Liver (tissue), 9 donors: ENCODE measurements around the gene RNF182. TPM values are rescaled to one million over a fixed set of nuclear protein-coding genes. Genes with fewer than 3 reads are reported as not detected.

Experiments
- DNase-seq: peaks from one replicate; pipeline ENCODE4 v3.0.0-alpha.2; 2017; ENCODE audit warnings: low spot score
- H3K27ac ChIP-seq, 2 donors: one replicate each; pipeline ENCODE4 v1.7.0; 2013; ENCODE audit warnings: inconsistent platforms in 2 of 2, low read length in 2 of 2, control low read depth in 1 of 2, low read depth in 1 of 2, mild to moderate bottlenecking in 1 of 2
- H3K27me3 ChIP-seq, 4 donors: one replicate each; pipeline versions ENCODE4 v1.6.1 to v1.7.0; 2013; ENCODE audit warnings: low read length in 3 of 4, inconsistent platforms in 1 of 4, mild to moderate bottlenecking in 1 of 4, moderate library complexity in 1 of 4; ENCODE audit not compliant: control insufficient read depth in 4 of 4, insufficient read depth in 4 of 4
- H3K36me3 ChIP-seq, 4 donors: one replicate each; pipeline versions ENCODE4 v1.6.1 to v1.7.0; 2013; ENCODE audit warnings: low read length in 3 of 4, mild to moderate bottlenecking in 3 of 4, low read depth in 1 of 4, moderate library complexity in 1 of 4; ENCODE audit not compliant: control insufficient read depth in 4 of 4, insufficient read depth in 3 of 4
- H3K4me1 ChIP-seq, 4 donors: one replicate each; pipeline versions ENCODE4 v1.6.1 to v1.7.0; 2013; ENCODE audit warnings: low read length in 3 of 4, mild to moderate bottlenecking in 3 of 4, moderate library complexity in 1 of 4; ENCODE audit not compliant: control insufficient read depth in 4 of 4, insufficient read depth in 4 of 4
- H3K4me3 ChIP-seq, 3 donors: one replicate each; pipeline versions ENCODE4 v1.6.1 to v1.7.0; 2013; ENCODE audit warnings: low read length in 3 of 3, control low read depth in 1 of 3, low read depth in 1 of 3, mild to moderate bottlenecking in 1 of 3
- H3K9ac ChIP-seq, 2 donors: one replicate each; pipeline ENCODE4 v1.7.0; 2013; ENCODE audit warnings: low read length in 2 of 2, mild to moderate bottlenecking in 2 of 2, moderate library complexity in 2 of 2, control low read depth in 1 of 2, low read depth in 1 of 2
- H3K9me3 ChIP-seq, 4 donors: one replicate each; pipeline versions ENCODE4 v1.6.1 to v1.7.0; 2013; ENCODE audit warnings: low read length in 3 of 4; ENCODE audit not compliant: control insufficient read depth in 4 of 4
- FOXA1 ChIP-seq: IDR thresholded peaks from 2 replicates; pipeline ENCODE4 v1.6.1; 2016; ENCODE audit warnings: antibody characterized with exemption
- GABPA ChIP-seq, 2 donors: IDR thresholded peaks in 1 of 2; conservative IDR thresholded peaks in 1 of 2; 2 replicates each; pipeline ENCODE4 v1.6.1; 2016; ENCODE audit warnings: antibody characterized with exemption in 2 of 2, mild to moderate bottlenecking in 1 of 2, moderate library complexity in 1 of 2
- HNF4A ChIP-seq, 2 donors: conservative IDR thresholded peaks; 2 replicates each; pipeline ENCODE4 v1.6.1; 2016; ENCODE audit warnings: antibody characterized with exemption in 2 of 2, mild to moderate bottlenecking in 2 of 2
- JUND ChIP-seq, 2 donors: IDR thresholded peaks; 2 replicates each; pipeline ENCODE4 v1.6.1; 2016; ENCODE audit warnings: antibody characterized with exemption in 2 of 2
- NR2F2 ChIP-seq: IDR thresholded peaks from 2 replicates; pipeline ENCODE4 v1.6.1; 2016; ENCODE audit warnings: antibody characterized with exemption
- RAD21 ChIP-seq, 2 donors: IDR thresholded peaks; 2 replicates each; pipeline ENCODE4 v1.6.1; 2016; ENCODE audit warnings: antibody characterized with exemption in 2 of 2, mild to moderate bottlenecking in 2 of 2
- RXRA ChIP-seq, 2 donors: IDR thresholded peaks; 2 replicates each; pipeline ENCODE4 v1.6.1; 2017 to 2018; ENCODE audit warnings: antibody characterized with exemption in 2 of 2, mild to moderate bottlenecking in 1 of 2
- TAF1 ChIP-seq: conservative IDR thresholded peaks from 2 replicates; pipeline ENCODE4 v1.6.1; 2016; ENCODE audit warnings: antibody characterized with exemption, mild to moderate bottlenecking
- WGBS: extraction: QIAGEN DNeasy Blood & Tissue Kit; methylation state at CpG from one replicate; pipeline ENCODE4 v1.1.7; 2013; 5-methylcytosine and 5-hydroxymethylcytosine counted together
- polyA plus RNA-seq, 2 donors: library from polyadenylated mRNA; stranded (reverse) in 1 of 2; unstranded in 1 of 2; fragments of 200-250 nt in 1 of 2; fragments of >200 nt in 1 of 2; fragmentation: Nextera tagmentation in 1 of 2; extraction: Ambion mirVana in 1 of 2; gene quantifications; one replicate each; pipeline versions ENCODE4 v1.2.1 to v1.2.3, GENCODE V29; 2013 to 2015
- total RNA-seq, 2 donors: library from RNA; depleted of rRNA; stranded (reverse); fragments of >200 nt; gene quantifications; one replicate each; pipeline ENCODE4 v1.2.3, GENCODE V29; 2014
- TF ChIP-seq, protein P1 (sequence below): IDR thresholded peaks from 2 replicates; pipeline ENCODE4 v1.6.1; 2016; ENCODE audit warnings: antibody characterized with exemption
- TF ChIP-seq, protein P2 (sequence below): IDR thresholded peaks from 2 replicates; pipeline ENCODE4 v1.6.1; 2016; ENCODE audit warnings: antibody characterized with exemption, mild to moderate bottlenecking
- TF ChIP-seq, protein P3 (sequence below): IDR thresholded peaks from 2 replicates; pipeline ENCODE4 v1.6.1; 2016; ENCODE audit warnings: antibody characterized with exemption
- TF ChIP-seq, protein P4 (sequence below): IDR thresholded peaks from 2 replicates; pipeline ENCODE4 v1.6.1; 2016; ENCODE audit warnings: antibody characterized with exemption
- TF ChIP-seq, protein P5 (sequence below): fragments of 150-350 bp; IDR thresholded peaks from 2 replicates; pipeline ENCODE4 v1.5.1; 2017; ENCODE audit warnings: improper control_type of control experiment, low read depth, low read length; ENCODE audit not compliant: missing input control
- donor health status: healthy.
- donor health status: healthy.
- donor health status: healthy.
- donor health status: healthy.
- donor health status: healthy.

RNF182 gene
- total and polyA plus RNA-seq, 4 donors: 1.4 TPM; not detected in 3

GRCh38 chr6:13952101-13952500, 27.3 kb downstream of the RNF182 start:
- no peak for DNase-seq
- H3K9ac ChIP-seq: no peak overlapping the region
- H3K36me3 ChIP-seq: no peaks in the 10 kb centered on the region
- H3K27me3 ChIP-seq: peaks cover 0 to 2% (median 0%) of the 10 kb centered on the region in 4 donors
- H3K27ac ChIP-seq: no peak overlapping the region
- no peak overlapping the region for H3K4me3 ChIP-seq
- peaks cover 0 to 5% (median 0%) of the 10 kb centered on the region in 4 donors for H3K9me3 ChIP-seq
- no peaks in the 10 kb centered on the region for H3K4me1 ChIP-seq
- 83% methylated on average over 7 of the region's 7 CpGs for WGBS
- TF ChIP-seq, protein P1, sequence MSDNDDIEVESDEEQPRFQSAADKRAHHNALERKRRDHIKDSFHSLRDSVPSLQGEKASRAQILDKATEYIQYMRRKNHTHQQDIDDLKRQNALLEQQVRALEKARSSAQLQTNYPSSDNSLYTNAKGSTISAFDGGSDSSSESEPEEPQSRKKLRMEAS: no peak
- TF ChIP-seq, protein P2, sequence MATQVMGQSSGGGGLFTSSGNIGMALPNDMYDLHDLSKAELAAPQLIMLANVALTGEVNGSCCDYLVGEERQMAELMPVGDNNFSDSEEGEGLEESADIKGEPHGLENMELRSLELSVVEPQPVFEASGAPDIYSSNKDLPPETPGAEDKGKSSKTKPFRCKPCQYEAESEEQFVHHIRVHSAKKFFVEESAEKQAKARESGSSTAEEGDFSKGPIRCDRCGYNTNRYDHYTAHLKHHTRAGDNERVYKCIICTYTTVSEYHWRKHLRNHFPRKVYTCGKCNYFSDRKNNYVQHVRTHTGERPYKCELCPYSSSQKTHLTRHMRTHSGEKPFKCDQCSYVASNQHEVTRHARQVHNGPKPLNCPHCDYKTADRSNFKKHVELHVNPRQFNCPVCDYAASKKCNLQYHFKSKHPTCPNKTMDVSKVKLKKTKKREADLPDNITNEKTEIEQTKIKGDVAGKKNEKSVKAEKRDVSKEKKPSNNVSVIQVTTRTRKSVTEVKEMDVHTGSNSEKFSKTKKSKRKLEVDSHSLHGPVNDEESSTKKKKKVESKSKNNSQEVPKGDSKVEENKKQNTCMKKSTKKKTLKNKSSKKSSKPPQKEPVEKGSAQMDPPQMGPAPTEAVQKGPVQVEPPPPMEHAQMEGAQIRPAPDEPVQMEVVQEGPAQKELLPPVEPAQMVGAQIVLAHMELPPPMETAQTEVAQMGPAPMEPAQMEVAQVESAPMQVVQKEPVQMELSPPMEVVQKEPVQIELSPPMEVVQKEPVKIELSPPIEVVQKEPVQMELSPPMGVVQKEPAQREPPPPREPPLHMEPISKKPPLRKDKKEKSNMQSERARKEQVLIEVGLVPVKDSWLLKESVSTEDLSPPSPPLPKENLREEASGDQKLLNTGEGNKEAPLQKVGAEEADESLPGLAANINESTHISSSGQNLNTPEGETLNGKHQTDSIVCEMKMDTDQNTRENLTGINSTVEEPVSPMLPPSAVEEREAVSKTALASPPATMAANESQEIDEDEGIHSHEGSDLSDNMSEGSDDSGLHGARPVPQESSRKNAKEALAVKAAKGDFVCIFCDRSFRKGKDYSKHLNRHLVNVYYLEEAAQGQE: no peak
- no peak for TF ChIP-seq GABPA (IDR thresholded peaks at IDR 0.05 in 1 of 2, conservative IDR thresholded peaks at IDR 0.05 in 1 of 2)
- no peak for TF ChIP-seq RAD21 (IDR thresholded peaks at IDR 0.05)
- TF ChIP-seq, protein P3, sequence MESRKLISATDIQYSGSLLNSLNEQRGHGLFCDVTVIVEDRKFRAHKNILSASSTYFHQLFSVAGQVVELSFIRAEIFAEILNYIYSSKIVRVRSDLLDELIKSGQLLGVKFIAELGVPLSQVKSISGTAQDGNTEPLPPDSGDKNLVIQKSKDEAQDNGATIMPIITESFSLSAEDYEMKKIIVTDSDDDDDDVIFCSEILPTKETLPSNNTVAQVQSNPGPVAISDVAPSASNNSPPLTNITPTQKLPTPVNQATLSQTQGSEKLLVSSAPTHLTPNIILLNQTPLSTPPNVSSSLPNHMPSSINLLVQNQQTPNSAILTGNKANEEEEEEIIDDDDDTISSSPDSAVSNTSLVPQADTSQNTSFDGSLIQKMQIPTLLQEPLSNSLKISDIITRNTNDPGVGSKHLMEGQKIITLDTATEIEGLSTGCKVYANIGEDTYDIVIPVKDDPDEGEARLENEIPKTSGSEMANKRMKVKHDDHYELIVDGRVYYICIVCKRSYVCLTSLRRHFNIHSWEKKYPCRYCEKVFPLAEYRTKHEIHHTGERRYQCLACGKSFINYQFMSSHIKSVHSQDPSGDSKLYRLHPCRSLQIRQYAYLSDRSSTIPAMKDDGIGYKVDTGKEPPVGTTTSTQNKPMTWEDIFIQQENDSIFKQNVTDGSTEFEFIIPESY: no peak
- TF ChIP-seq, protein P4, sequence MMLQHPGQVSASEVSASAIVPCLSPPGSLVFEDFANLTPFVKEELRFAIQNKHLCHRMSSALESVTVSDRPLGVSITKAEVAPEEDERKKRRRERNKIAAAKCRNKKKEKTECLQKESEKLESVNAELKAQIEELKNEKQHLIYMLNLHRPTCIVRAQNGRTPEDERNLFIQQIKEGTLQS: no peak
- TF ChIP-seq, protein P5, sequence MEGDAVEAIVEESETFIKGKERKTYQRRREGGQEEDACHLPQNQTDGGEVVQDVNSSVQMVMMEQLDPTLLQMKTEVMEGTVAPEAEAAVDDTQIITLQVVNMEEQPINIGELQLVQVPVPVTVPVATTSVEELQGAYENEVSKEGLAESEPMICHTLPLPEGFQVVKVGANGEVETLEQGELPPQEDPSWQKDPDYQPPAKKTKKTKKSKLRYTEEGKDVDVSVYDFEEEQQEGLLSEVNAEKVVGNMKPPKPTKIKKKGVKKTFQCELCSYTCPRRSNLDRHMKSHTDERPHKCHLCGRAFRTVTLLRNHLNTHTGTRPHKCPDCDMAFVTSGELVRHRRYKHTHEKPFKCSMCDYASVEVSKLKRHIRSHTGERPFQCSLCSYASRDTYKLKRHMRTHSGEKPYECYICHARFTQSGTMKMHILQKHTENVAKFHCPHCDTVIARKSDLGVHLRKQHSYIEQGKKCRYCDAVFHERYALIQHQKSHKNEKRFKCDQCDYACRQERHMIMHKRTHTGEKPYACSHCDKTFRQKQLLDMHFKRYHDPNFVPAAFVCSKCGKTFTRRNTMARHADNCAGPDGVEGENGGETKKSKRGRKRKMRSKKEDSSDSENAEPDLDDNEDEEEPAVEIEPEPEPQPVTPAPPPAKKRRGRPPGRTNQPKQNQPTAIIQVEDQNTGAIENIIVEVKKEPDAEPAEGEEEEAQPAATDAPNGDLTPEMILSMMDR: no peak
- no peak for TF ChIP-seq JUND (IDR thresholded peaks at IDR 0.05)
- TF ChIP-seq FOXA1: no peak
- no peak for TF ChIP-seq NR2F2
- no peak for TF ChIP-seq TAF1
- no peak for TF ChIP-seq HNF4A (conservative IDR thresholded peaks at IDR 0.05)

GRCh38 chr6:13953061-13953705, 28.4 kb downstream of the RNF182 start:
- no peak for DNase-seq

More at GRCh38 chr6:13953061-13953705, 28.4 kb downstream of the RNF182 start:
- H3K27me3 ChIP-seq: peaks cover 0 to 2% (median 0%) of the 10 kb centered on the region in 4 donors
- no peaks in the 10 kb centered on the region for H3K9me3 ChIP-seq
- H3K27ac ChIP-seq: no peak overlapping the region
- no peaks in the 10 kb centered on the region for H3K4me1 ChIP-seq
- H3K9ac ChIP-seq: no peak overlapping the region
- 91% methylated on average over 2 of the region's 2 CpGs for WGBS
- no peak overlapping the region for H3K4me3 ChIP-seq
- TF ChIP-seq RXRA (IDR thresholded peaks at IDR 0.05): no peak
- TF ChIP-seq, protein P3: no peak
- no peaks in the 10 kb centered on the region for H3K36me3 ChIP-seq
